Measurements from ENCODE around the gene ZNF507. TPM values are rescaled to one million over a fixed set of nuclear protein-coding genes. Genes with fewer than 3 reads are reported as not detected.
A peak's percentile ranks its signal among the peaks of the same experiment; 100 is the strongest.

Gene ZNF507
- total RNA-seq, 1 experiment from 2014 or later: 4.2 TPM

DNA sequence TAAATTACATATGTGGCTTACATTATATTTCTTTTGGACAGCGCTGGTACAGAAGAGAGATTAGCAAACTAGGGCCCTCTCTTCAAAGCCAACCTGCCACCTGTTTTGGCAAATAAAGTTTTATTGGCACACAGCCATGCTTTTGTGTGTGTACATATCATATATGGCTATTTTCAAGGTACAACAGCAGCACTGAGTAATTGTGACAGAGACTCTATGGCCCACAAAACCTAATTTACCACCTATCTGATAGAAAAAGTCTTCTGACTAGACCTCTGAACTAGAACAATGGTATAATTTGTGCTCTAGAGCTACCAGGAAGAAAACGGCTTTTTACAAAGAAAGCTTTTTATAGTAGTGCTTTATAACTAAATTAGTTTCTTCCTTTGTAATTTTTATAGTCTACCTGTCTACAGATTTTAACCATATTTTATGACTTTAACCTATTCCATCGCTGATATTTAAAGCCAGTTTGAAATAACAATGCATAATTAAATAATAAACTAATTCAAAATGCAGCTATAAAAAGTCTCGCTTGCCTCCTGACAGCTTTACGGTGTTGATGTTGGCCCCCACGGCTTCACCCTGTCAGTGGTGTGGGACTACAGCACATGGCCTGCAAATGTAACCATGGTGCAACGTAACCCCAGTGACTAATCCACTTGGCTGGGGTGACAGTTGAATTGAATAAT lies 42.4 kb downstream of the ZNF507 start:
- Histone ChIP-seq H3K27me3 (no peaks in the 10 kb centered on the region), H3K4me3 (no peak overlapping the region), H3K9me3 (no peaks in the 10 kb centered on the region), H3K36me3 (peaks cover 33% of the 10 kb centered on the region)
- peak; percentile 79 for DNase-seq

DNA sequence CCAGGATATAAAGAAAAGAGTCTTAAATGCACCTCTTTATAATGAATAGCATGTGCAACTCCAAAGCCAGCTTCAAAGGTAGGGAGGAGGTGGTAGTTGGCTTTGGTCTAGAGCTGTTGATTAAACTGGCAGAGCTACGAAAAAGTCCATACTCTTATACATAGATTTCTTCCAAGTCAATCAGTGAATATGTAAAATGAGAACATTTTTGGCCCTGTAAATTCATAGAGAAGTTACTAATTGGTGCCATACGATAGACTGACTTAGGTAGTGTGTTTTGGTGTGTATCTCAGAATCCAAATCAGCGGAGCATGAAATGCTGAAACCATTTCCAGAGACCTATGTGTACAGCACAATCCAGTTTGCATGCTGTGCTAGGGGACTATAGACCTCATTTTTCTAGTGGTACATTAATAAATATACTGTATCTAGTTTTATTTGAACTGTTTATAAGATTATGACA lies 43.0 kb downstream of the ZNF507 start:
- no peak overlapping the region for H3K4me3 ChIP-seq
- H3K9me3 ChIP-seq: no peaks in the 10 kb centered on the region
- no peaks in the 10 kb centered on the region for H3K27me3 ChIP-seq
- H3K36me3 ChIP-seq: peaks cover 27% of the 10 kb centered on the region
- no peak for DNase-seq

DNA sequence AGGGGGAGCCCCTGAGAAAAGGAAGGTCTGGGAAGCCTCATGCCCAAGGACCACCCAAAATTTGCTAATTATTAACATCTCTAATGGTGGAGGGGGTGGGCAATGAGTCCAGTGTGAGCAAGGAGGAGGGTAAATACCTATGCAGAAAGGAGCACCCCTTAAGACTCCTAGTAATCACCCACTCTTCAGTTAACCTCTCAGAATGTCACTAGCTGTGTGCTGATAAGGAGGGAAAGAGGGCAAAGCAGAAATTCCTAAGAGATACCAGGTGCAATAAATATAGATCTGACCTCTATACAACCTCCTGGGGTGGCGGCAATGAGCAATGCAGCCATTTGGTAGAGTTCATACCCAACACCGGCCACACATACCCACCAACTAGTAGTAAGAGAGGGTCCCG lies 47.5 kb downstream of the ZNF507 start:
- H3K36me3 ChIP-seq: peaks cover 17% of the 10 kb centered on the region
- no peak for DNase-seq
- no peaks in the 10 kb centered on the region for H3K9me3 ChIP-seq
- no peaks in the 10 kb centered on the region for H3K27me3 ChIP-seq
- H3K4me3 ChIP-seq: no peak overlapping the region

DNA sequence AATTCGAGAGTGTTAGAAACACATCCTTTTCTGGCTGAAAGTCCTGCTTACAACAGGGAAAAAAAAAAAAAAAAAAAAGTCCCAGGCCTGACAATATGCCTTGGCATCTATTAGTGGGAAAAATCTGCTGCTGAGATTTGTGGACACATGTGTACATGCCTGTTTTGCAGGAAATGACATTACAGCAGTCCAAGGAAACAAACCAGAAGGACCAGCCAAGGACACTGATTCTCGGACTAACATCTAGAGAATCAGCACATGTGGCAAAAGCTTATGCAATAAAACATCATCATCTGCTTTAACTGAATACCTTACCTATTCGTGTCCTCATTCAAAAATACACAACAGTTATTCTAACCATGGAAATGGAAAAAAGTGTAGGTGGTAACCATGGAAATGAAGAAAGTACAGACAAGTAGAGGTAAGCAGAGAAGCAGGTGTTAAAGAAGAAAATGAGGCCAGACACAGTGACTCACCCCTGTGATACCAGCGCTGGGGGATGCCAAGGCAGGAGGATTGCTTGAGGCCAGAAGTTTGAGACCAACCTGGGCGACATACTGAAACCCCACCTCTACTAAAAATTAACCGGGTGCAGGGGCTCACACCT lies 50.7 kb downstream of the ZNF507 start:
- Histone ChIP-seq H3K4me3 (no peak overlapping the region), H3K9me3 (no peaks in the 10 kb centered on the region), H3K36me3 (peaks cover 14% of the 10 kb centered on the region), H3K27me3 (no peaks in the 10 kb centered on the region)
- no peak for DNase-seq

DNA sequence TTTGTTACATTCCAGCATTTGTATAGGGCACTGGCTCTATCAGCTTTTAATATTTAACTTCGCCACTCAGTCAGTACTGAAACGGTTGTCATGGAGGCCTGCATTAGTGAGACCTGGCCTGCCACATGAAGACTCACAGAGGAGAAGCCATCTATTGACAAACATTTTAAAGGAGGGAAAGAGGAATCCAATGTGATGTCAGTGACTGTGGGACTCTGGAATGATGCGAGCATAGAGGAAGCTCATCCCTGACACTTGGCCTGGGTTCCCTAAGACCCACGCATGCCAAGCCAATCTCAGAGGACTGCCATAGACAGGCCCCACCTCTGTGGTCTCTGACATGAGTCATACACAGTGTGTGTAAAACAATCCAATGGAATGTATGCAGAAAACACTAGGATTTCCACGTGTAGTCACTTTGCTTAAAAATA lies 52.3 kb downstream of the ZNF507 start:
- H3K27me3 ChIP-seq: no peaks in the 10 kb centered on the region
- peak; percentile 90 for DNase-seq
- peaks cover 14% of the 10 kb centered on the region for H3K36me3 ChIP-seq
- no peak overlapping the region for H3K4me3 ChIP-seq
- no peaks in the 10 kb centered on the region for H3K9me3 ChIP-seq

DNA sequence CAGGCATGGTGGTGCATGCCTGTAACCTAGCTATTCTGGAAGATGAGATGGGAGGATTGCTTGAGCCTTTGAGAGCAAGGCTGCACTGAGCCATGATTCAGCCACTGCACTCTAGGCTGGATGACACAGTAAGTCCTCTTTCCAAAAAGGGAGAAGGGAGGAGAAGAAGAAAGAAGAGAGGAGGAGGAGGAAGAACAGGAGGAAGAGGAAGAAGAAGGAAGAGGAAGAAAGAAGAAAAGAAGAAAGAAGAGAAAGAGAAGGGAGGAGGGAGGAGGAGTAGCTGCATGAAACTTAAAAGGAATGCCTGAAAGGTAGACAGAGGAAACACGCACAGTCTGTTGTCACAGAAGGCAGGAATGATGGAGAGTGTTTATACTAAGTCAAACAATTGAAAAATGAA lies 56.6 kb downstream of the ZNF507 start:
- no peaks in the 10 kb centered on the region for H3K9me3 ChIP-seq
- no peaks in the 10 kb centered on the region for H3K27me3 ChIP-seq
- H3K36me3 ChIP-seq: peaks cover 11% of the 10 kb centered on the region
- no peak overlapping the region for H3K4me3 ChIP-seq
- no peak for DNase-seq

DNA sequence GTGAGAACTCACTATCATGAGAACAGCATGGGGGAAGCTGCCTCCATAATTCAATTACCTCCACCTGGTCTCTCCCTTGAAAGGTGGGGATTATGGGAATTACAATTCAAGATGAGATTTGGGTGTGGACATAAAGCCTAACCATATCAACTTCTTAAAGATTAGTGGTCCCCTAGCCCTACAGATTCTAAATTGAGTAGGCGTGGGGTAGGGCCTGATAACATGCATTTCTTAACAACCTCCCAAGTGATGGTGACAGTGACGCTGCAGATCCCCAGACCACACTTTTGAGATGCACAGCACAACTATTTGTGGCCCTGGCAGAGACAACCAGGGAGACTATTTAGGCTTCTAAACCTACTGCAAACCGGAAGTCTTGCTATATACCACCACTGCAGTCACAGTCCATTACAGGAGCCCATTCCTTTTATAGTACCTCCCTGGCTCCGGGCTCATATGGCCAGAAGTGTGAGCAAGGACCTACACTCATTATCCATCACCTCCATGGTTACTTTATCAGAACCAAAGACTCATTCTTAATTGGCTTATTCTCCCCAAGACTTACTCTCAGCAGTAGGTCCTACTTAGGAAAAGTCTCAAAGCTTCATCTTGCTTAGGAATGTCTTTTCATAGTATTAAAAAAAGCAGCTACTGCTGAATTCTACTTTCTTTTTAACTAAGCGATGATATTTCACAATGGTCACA lies 58.0 kb downstream of the ZNF507 start:
- H3K4me3 ChIP-seq: no peak overlapping the region
- no peaks in the 10 kb centered on the region for H3K27me3 ChIP-seq
- no peak for DNase-seq
- no peaks in the 10 kb centered on the region for H3K9me3 ChIP-seq
- peaks cover 9% of the 10 kb centered on the region for H3K36me3 ChIP-seq

DNA sequence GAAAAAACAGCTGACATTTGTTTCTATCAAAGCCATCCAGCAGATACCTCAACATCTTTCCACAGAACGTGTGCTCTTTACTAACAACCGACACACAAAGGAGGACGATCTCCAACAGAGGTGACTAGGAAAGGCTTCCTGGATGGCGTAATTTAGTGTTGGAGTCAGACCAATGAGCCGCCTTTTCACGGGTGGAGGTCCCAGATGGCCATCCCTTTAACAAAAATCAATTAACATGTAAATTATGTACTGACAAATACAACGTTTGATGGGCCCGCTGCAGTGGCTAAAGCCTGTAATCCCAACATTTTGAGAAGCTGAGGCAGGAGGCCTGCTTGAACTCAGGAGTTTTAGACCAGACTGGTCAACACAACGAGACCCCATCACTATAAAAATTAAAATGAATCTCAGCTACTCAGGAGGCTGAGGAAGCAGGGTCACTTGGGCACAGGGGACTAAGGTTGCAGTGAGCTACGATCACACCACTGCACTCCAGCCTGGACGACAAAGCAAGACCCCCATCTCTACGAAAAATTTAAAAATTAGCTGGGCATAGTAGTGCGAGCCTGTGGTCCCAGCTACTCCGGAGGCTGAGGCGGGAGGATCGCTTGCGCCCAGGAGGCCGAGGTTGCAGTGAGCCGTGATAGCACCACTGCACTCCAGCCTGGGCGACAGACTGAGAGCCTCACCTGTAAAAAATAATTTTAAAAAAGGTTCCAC lies 59.0 kb downstream of the ZNF507 start:
- Histone ChIP-seq H3K36me3 (peaks cover 19% of the 10 kb centered on the region), H3K4me3 (peak overlapping the region; percentile 94), H3K9me3 (no peaks in the 10 kb centered on the region), H3K27me3 (no peaks in the 10 kb centered on the region)
- no peak for DNase-seq

DNA sequence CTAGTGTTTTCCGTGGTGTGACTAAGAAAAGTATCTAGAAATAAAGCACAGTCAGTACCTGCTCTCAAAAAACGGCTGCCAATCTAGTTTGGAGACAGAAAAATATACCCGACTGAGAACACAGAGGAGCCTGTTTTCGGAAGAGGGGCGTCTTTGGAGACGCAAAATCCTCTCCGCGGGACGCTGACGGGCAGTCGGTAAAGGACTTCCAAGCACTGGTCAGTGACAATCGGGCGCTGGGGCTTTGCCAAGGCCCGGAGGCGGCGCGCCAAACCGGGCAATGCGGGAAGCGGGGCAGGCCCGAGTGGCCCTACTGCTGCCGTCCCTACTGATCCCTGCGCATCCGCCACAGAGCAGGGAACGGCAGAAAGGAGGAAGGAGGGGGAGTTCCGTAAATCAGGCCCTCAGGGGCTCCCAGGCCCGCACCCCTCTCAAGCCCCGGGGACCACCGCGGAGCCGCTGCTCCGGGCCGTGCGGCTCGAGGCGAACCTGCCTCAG lies 59.6 kb downstream of the ZNF507 start:
- DNase-seq: peak; percentile 69
- peaks cover 25% of the 10 kb centered on the region for H3K36me3 ChIP-seq
- H3K27me3 ChIP-seq: no peaks in the 10 kb centered on the region
- H3K4me3 ChIP-seq: peak overlapping the region; percentile 94
- no peaks in the 10 kb centered on the region for H3K9me3 ChIP-seq

DNA sequence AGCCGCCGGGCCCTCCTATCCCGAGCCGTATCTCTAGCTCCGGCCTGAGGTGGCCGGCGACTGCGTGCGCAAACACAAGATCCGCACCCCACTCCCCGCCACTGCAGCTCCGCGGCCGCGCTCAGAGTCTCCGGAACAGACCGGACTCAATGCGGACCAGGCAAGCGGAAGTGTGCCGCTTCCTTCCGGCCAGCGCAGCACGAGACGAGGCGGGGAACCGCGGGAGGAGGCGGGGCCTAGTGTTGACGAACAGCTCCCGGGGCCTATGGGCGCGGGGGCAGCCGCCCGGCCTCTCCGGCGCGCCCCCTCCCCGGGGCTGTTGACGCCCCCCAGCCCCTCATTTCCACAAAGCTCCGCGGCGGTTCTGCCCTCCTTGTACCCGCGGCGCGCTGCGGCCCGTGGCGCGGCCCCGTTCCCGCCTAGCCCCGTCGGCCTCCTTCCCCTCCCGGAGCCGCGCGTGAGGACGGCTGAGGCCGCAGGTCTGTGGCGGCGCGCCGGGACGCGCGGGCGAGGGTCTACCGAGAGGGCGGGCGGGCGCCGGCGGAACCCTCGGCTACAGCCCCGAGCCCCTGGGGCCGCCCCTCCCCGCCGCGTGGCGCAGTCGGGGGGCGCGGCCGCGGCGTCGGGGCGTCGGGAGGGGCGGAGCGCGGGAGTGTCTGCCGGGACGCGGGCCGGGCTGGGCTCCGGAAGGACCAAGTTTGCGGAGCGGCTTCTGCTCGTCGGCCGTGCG lies 60.2 kb downstream of the ZNF507 start, which contains the start of gene DPY19L3:
Gene DPY19L3, plus strand, starts transcription at position 340 of the 730 bp plus-strand sequence. CDS start 2,484 bp downstream, outside the sequence.
- peak; percentile 95 for DNase-seq
- Histone ChIP-seq H3K4me3 (peak within 1 kb of the TSS; percentile 94), H3K27me3 (no peaks in the 10 kb centered on the region), H3K36me3 (peaks cover 28% of the 10 kb centered on the region), H3K9me3 (no peaks in the 10 kb centered on the region)

DNA sequence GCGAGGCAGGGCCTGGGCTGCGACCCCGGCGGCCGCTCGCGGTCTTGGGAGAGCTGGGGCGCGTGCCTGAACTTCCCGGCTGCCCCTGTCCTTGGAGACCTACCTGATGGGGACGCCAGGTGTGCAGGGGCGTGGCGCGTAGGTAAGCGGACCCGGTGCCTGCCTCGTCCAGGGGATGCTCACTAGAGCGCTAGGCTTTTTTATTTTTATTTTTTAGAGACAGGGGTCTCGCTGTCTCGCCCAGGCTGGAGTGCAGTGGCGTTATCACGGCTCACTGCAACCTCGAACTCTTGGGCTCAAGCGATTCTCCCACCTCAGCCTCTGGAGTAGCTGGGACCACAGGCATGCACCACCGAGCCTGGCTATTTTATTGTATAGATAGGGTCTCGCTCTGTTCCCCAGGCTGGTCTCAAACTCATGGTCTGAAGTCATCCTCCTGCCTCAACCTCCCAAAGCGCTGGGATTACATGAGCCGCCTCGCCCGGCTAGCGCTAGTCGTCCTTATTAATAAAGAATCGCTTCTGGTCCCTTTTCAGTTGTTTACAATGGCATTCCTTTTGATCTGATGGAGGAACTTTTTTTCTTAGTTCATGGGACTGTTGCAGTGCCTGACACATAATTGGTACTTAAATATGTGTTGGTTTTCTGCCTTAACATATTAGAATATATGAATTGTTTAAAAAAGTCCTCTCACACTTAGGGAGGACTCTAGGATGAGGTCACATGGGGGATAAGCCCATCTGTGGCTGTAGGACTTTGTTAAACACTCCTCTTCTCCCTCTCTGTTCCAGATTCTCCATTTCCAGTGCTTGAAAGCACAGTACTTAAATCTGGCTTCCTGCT lies 61.0 kb downstream of the ZNF507 start:
- H3K9me3 ChIP-seq: no peaks in the 10 kb centered on the region
- DNase-seq: no peak
- H3K27me3 ChIP-seq: no peaks in the 10 kb centered on the region
- peaks cover 36% of the 10 kb centered on the region for H3K36me3 ChIP-seq
- peak overlapping the region; percentile 94 for H3K4me3 ChIP-seq

DNA sequence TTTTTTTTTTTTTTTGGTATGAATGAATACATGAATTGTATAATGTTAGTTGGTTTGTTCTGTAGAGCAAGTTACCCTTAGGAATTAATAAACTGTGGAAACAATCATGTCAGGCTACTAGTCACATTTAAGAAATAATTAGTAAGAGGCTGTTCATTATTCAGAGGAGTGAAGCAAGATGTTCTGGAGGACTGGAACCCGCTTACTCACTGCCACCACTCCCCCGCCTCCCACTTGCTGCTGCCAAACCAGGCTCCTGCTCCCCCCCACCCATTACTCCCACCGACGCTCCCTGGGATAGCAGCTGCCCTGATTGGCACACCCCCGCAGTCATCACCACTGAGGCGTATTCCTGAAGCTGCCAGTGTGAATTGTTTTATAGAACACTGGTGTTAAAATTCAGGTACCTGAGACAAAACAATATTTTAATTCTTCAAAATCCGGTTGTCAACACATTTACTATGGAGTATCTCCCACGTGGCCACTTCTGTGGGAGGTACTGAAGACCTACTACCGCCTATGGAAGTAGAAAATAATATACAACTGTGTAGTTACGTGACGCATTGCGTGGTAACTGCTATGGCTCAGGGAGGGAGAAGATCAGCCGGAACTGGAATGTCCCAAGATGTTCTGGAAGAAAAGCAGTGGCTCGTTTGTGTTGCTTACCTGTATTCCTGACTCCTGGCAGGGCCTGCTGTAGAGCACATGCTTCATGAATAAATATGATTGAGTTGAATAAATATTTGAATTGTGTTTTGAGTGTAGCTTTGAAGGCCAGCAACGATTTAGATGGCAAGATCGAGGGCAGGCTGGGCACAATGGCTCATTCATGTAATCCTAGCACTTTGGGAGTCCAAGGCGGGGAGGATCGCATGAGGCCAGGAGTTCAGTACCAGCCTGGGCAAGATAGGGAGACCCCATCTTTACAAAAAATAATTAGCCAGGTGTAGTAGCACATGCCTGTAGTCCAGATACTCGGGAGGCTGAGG lies 61.9 kb downstream of the ZNF507 start:
- peaks cover 43% of the 10 kb centered on the region for H3K36me3 ChIP-seq
- peak; percentile 32 for DNase-seq
- H3K27me3 ChIP-seq: no peaks in the 10 kb centered on the region
- no peaks in the 10 kb centered on the region for H3K9me3 ChIP-seq
- H3K4me3 ChIP-seq: peak overlapping the region; percentile 94

DNA sequence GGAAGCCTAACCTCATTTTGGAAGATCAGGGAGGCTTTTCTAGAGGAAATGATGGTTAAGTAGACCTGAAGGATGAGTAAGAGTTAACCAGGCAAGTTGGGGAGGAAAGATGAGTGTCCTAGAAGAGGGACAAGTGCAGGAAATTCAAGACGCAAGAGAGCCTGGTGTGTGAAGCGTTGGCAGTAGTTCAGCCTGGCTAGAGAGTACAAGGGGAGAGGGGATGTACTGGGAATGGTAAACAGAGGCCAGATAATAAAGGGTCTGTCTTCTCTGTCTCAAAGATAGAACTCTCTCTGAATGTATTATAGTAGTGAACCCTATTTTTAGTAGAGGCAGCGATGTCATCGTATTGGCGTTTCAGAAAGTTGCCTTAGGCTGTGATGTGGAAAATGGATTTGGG lies 69.8 kb downstream of the ZNF507 start:
- Histone ChIP-seq H3K36me3 (peaks cover 61% of the 10 kb centered on the region), H3K4me3 (no peak overlapping the region), H3K9me3 (no peaks in the 10 kb centered on the region), H3K27me3 (no peaks in the 10 kb centered on the region)
- DNase-seq: no peak

DNA sequence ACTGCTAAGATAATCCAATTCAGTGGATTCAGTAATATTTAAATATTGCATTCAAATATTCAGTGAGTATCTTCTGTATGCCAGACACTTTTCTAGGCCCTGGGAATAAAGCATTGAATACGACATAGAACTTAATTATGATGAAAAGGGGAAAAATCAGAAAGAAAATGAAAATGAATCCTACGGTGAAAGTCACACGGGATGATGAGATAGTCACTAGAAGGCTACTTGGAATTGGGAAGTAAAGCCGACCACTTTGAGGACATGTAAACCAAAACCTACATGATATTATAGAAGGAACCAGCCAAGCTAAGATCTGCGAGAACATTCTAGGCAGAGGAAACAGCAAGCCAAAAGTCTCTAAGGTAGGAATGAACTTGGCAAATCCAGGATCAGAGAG lies 70.3 kb downstream of the ZNF507 start:
- DNase-seq: no peak
- H3K27me3 ChIP-seq: no peaks in the 10 kb centered on the region
- H3K36me3 ChIP-seq: peaks cover 59% of the 10 kb centered on the region
- H3K9me3 ChIP-seq: no peaks in the 10 kb centered on the region
- H3K4me3 ChIP-seq: no peak overlapping the region

Data from MG63 (cell line).